GM12874 (cell line): ENCODE data around the gene ERBB4.

ENCODE experiments used
- CTCF ChIP-seq: IDR thresholded peaks from 2 replicates; pipeline ENCODE4 v1.5.1; 2011; ENCODE audit warnings: low read depth, mild to moderate bottlenecking, control low read depth, low read length, moderate library complexity; ENCODE audit not compliant: insufficient read depth

The ERBB4 gene

GRCh38 chr2:212547716-212548454 lies 9.3 kb upstream of the ERBB4 start:
- no peak for TF ChIP-seq CTCF

GRCh38 chr2:212546669-212547068 lies 8.1 kb upstream of the ERBB4 start:
- no peak for TF ChIP-seq CTCF

- TF ChIP-seq CTCF = no peak
Observed at GRCh38 chr2:212540341-212540740, 1.7 kb upstream of the ERBB4 start.

- TF ChIP-seq CTCF = no peak
Observed at GRCh38 chr2:212539072-212539880, 674 bp upstream of the ERBB4 start.

- no peak for TF ChIP-seq CTCF
Observed at GRCh38 chr2:212537726-212538304, 787 bp downstream of the ERBB4 start.

GRCh38 chr2:212536817-212537725 lies 1.5 kb downstream of the ERBB4 start:
- no peak for TF ChIP-seq CTCF
